SK-N-SH treated with all-trans-retinoic acid at 6 μM for 48 hours (cell line): ENCODE measurements around the gene RILPL1.

Source experiments
- ARNTL ChIP-seq: fragments of 450-650 bp; formaldehyde crosslinking; IDR thresholded peaks from 2 replicates; pipeline ENCODE4 v1.5.0; 2020; ENCODE audit warnings: low read depth, mild to moderate bottlenecking, moderate library complexity, borderline replicate concordance
- BACH2 ChIP-seq: fragments of 250-450 bp; sonication (Bioruptor Pico); IDR thresholded peaks from 2 replicates; pipeline ENCODE4 v1.9.0; 2021; ENCODE audit warnings: mild to moderate bottlenecking, borderline replicate concordance
- CREB5 ChIP-seq: fragments of 250-450 bp; sonication (Bioruptor Pico); IDR thresholded peaks from 2 replicates; pipeline ENCODE4 v1.5.1; 2020; ENCODE audit warnings: low read depth, mild to moderate bottlenecking, moderate library complexity
- CSDC2 ChIP-seq: fragments of 250-450 bp; sonication (Bioruptor Pico); IDR thresholded peaks from 2 replicates; pipeline ENCODE4 v1.5.0; 2020; ENCODE audit warnings: mild to moderate bottlenecking, moderate library complexity
- CSRNP3 ChIP-seq: fragments of 250-450 bp; sonication (Bioruptor Pico); IDR thresholded peaks from 2 replicates; pipeline ENCODE4 v1.5.1; 2021; ENCODE audit warnings: mild to moderate bottlenecking, moderate library complexity
- PATZ1 ChIP-seq: fragments of 250-450 bp; sonication (Bioruptor Pico); IDR thresholded peaks from 2 replicates; pipeline ENCODE4 v1.8.0; 2020; ENCODE audit warnings: mild to moderate bottlenecking, moderate library complexity, borderline replicate concordance
- PPARA ChIP-seq: fragments of 250-450 bp; sonication (Bioruptor Pico); IDR thresholded peaks from 2 replicates; pipeline ENCODE4 v1.5.0; 2020; ENCODE audit warnings: mild to moderate bottlenecking, borderline replicate concordance
- RARB ChIP-seq: fragments of 250-450 bp; sonication (Bioruptor Pico); IDR thresholded peaks from 2 replicates; pipeline ENCODE4 v1.8.0; 2021; ENCODE audit warnings: mild to moderate bottlenecking, moderate library complexity
- TSHZ2 ChIP-seq: fragments of 250-450 bp; sonication (Bioruptor Pico); IDR thresholded peaks from 2 replicates; pipeline ENCODE4 v1.5.0; 2020; ENCODE audit warnings: mild to moderate bottlenecking, moderate library complexity
- ZFP30 ChIP-seq: fragments of 450-650 bp; formaldehyde crosslinking; IDR thresholded peaks from 2 replicates; pipeline ENCODE4 v1.5.0; 2022; ENCODE audit warnings: mild to moderate bottlenecking, moderate library complexity

GRCh38 chr12:123540899-123541662 is 7.6 kb upstream of the RILPL1 start:
- TF ChIP-seq CREB5 (CRISPR knock-in tag) (no peak), TSHZ2 (no peak), CSDC2 (no peak), RARB (CRISPR knock-in tag) (no peak), CSRNP3 (no peak), ZFP30 (no peak), PATZ1 (no peak), PPARA (no peak), BACH2 (CRISPR knock-in tag) (no peak), ARNTL (no peak)
